NCI-H345 (cell line): Measurements from ENCODE around the gene PAQR8.
A peak's percentile ranks its signal among the peaks of the same experiment; 100 is the strongest.

ENCODE experiments used
- DNase-seq: peaks from one replicate; lab custom pipeline; 2025; lab: John Stamatoyannopoulos, UW

PAQR8 gene

DNA sequence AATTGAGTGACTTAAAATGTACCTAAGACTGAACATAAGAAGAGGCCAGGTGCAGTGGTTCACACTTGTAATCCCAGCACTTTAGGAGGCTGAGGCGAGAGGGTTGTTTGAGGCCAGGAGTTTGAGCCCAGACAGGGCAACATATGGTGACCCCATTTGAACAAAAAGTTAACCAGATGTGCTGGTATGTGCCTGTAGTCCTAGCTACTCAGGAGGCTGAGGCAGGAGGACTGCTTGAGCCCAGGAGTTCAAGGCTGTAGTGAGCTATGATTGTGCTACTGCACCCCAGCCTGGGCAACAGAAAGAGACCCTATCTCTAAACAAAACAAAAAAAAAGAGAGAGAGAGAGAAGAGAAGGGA, 10.1 kb upstream of the PAQR8 start:
- no peak for DNase-seq

DNA sequence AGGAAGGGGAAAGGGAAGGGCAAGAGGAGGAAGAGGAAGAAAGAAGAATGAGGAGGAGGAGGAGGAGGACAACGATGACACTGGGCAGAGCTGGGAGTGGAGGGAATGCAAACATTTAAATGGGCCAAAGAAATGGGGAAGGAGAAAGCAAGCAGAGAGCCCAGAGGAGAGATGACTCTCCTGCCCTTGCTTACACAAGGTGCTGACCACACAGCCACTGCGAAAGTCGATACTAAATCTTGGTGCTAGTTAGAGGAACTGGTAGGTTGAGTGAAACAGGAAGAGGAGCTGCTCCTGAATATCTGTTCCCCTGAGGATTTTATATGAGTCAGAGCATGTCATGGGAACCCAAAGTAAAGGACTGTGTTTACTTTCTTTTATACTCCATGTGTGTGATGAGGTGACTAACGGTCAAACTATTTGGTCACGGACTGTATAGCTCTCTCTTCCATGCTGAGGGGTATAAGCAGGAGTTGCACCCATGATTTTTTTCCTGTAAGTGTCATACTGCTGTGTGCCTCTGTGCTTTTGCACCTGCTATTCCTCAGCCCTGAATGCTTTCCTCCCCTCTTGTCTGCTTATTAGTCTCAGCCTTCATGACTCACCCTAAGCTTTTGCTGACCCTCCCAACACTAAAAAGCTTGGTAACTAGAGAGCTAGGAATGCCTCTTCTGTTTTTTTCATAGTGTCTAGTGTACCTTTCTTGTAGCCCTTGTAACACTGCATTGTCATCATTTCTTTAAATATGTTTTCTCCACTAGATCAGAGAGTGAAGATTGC, 9.5 kb upstream of the PAQR8 start:
- DNase-seq: peak; percentile 79

DNA sequence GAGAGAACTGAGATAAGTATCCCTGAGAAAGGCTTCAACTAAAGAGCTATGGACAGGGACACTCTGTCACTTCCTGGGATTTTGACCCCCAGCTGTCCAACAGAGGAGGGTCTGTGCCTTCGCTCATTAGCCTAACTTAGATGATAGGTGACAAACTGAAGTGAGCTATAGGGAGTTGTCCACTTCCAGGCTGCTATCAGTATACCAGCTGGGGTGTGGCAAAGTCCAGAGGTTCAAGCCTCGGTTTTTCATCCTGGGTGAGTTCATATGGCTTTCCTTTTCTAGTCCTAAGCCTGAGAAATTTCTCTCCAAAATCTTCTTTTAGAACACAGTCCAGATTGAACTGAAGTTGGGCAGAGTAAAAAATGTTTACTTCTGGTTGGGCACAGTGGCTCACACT, 5.9 kb upstream of the PAQR8 start:
- DNase-seq: no peak

DNA sequence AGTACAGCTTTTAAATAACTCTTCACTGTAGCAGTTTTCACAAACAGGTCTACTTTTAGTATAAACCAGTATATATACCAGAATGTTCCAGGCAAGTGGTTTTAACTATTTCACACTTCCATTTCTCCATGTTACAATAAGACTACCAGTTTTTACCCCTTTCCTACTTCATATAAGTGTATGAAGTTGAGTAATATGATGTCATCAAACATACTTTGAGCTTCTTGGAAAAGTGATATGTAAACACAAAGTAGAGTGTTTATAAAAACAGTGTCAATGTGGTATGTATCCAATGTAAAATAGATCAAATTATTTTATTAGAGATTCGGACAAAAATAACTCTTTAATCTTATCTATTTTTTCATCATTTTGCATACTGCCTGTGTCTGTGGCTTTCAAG, 2.5 kb upstream of the PAQR8 start:
- no peak for DNase-seq

DNA sequence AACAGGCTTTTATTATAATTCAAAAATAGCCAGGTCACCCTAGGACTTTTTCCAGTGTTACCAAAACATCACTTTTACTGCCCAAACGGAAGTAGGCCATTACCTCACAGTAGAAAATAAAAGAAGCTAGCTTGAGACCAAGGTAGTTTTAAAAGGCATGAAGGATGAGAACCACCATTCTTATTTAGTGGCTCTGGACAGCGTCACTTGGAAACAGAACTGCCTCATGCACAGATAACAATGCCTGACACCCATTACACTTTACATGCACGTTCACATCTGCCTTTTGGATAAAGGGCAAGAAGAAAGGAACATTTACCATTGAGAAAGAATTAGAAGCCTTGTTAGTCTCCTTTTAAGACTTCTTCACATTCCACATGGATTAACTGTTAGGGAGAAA, 1.9 kb upstream of the PAQR8 start:
- no peak for DNase-seq

DNA sequence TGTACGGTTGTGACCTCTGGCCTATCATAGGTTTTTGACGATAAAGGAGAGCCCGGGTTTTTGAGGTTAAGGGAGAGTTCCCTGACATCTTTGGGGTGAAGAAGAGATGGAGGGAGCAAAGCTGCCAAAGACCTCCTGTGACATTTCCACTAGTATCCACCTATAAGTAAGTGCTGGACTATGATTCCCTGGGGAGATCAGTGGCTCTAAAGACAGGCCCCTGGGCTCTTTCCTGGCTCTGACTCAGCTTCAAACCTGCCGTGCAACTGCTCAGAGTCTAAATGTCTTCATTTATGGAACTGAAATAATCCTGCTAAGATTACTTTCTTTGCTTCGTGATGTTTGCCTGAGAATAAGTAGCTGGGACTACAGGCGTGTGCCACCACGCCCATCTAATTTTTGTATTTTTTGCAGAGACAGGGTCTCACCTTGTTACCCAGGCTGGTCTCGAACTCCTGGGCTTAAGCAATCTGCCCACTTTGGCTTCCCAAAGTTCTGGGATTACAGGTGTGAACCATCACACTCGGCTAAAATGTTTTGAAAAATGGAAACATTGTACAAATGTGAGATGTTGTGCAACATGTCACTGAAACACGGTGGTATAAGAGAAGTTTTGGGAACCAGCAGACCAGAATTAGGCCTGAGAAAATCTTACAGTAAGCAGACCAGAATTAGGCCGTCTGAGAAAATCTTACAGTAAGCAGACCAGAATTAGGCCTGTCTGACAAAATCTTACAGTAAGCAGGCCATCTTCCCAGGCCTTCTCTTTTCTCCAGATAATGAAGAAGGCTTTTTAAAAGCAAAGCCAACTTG, 1.1 kb upstream of the PAQR8 start:
- no peak for DNase-seq

DNA sequence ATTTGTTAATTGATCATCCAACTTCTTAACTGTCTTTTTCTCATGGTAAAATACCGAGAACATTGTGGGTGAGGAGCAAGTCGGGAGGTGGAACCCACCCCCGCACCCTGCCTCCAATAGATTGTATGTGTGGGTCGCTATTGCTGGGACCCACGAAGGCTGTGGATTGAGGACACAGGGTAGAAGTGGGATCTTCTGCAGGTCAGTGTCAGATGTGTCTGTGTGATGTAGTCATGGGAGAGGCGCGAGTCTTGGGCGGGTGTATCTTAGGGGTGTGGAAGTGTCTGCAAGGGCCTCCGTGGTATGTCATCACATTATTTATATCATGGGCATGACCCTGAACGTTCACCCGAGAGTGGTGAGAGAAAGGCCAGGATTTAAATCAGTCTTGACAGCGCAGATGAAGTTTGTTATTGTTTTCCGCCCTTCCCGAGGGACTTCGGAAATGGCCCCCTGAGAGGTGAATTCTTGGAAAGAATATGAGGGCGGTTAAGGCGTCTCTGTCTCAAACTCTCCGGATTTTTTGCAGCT, 472 bp upstream of the PAQR8 start:
- no peak for DNase-seq

DNA sequence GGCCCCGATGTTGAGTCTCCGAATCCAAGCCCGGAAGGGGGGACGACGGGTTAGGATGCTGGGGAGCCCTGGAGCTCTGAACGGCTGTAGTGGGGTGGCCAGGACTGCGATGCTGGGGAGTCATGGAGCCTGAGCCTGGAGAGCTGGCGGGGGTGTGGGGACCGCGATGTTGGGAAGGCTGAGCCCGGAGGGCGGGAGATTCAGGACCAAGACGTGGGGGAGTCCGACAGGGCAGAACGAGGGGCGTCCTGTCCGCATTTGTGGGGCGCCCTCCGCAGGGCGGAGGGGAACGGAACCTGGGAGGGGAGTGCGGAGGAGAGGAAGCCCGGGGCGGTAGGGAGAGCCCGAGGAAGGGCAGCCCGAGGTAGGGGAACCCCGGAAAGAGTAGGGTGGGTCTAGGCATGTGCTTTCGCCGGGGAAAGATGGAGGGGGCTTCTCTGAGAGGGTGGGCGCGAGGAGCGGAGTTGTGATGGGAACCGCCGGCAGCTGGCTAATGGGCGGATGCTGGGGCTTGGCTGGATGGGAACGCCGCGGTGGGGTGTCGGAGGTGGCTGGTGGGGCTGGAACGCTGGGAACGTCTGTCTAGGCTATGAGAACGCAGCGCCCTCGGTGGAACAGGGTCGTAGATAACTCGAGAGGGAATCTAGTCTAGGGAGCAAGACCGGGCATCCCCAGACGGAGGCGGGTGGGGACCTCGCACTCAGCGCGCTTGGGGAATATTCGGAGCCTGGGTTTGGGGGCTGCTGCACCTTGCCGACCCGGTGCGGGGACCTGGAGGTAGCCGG, 684 bp downstream of the PAQR8 start:
- peak; percentile 24 for DNase-seq

DNA sequence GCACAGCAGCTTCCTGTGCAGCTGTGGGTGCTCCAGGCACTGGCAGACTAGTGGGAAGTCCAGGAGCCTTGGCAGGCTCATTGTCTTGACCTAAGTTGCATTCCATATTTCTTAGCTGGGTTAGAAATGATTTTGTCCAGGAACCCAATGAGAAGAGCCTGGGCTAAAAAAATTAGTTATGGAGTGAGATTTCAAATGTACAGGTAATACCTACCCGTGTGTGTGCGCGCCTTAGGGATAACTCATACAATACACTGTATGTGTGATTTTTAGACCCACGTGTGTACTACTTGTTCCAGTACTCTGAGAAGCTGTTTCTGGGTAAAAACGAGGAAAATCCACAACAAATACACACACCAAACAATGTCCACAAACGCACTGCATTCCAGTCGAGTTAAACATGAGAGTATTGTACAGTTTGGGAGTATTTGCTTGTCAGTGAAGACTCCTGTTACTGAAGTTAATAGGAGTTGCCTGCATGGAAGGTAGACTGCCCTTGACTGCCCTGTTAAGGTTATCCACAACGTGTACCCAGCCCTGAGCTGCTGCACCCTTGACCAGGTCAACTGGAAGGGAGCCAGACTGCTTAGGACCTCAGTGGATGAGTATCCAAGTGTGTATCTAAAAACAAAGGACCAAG, 1.4 kb downstream of the PAQR8 start:
- DNase-seq: no peak

DNA sequence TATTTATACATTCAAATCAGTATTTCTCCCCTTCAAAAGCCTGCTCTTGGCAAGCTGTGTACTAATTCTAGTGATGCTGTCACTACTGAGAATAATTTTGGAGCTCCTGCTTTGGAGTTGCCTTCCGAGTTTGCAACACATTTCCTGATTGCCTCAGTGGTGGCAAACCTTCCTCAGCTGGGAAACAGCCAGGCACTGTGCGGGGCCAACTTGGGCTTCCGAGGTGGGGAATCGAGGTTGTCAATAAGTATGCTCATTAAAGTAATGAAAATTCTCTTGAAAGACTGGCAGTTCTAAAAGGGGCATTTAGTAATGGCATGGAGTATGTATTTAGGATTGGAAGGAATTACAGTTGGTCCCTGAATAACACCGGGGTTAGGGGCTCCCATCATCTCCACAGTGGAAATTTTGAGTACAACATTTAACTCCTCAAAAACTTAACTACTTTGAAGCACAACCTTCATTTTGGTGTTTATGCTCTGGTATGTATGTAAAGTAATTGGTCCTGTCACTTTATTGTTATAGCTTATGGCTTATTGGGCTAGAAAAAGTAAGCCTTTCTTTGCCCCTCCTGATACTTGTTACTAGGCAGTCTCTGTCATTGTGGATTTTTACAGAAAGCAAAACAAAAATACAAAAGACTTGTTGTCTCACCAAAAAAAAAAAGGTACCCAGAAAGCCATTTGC, 2.7 kb downstream of the PAQR8 start:
- DNase-seq: no peak

DNA sequence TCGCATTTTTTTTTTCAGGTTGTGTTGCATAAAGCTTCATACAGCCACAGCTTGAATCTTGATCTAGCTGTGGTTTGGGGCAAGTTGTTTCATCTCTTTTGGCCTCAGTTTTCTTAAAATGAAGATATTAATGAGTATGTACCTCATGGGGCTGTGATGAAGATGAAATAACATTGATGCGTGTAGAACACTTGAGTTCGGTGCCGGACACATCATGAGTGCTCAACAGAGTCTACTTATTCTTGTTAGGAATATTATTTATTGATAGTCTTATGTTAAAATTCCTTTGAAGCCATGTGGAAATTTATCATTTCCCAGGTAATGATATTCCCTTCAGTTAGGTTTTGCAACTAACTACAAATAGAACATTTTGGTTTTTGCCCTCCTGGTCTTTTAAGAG, 3.4 kb downstream of the PAQR8 start:
- DNase-seq: no peak

DNA sequence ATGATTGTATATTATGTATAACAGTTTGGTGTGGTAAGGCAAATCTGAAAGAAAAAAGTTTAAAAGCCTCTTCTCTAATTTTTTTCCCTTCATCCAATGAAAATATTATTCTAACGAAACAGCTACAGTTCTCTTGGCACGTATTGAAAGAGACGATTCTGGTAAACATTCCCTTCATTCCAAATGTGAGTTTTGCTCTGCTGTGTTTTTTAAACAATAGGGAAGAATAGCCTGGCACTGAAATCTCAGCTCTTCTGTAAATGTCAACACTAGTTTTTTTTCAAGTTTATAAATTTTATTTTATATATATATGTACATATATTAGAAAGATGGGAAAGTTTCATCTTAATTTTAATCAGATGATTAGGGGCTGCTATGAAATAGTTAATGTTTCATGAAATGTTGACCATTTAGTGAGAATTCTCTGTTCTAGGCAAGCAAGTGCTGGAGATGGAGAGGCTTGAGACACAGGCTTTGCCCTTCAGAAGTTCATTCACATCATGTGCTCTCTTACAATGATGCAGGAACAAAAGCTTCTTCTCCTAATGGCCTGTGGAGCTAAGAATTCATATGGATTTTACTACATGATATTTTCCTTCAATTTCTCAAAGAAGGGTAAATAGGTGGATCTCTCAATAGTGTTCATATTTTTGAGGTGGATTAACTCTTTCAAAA, 4.1 kb downstream of the PAQR8 start:
- no peak for DNase-seq

DNA sequence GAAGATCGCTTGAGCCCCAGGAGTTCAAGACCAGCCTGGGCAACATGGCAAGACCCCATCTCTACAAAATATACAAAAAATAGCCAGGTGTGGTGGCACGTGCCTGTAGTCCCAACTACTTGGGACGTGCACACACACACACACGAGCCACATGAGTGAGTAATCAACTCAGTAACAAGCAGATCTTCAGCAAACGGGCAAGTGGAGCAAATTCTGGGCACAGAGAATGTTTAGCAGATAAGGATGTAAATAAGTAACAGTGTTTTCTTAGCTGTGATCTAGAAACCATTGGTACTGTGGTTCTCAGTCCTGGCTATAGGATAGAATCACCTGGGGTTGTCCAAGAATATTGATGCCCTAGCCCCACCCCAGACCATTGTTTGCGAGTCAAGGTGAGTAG, 6.1 kb downstream of the PAQR8 start:
- DNase-seq: no peak

DNA sequence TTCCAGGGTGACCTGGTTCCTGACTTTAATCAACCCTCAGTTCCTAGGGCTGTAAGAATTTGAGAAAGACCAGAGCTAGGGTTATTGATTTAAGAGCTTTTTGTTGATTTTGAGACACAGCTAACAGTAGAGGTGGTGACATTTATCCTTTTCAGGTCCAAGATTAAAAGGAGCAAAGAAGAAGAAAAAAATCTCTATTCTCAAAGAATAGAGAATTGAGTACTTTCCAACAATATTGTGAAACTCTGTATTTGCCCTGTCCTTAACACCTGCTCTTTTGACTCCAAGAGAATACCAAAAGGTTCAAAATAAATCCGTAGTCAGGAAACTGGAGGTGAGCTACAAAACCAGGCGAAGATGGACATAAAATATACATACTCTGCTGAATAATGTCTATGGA, 7.3 kb downstream of the PAQR8 start:
- DNase-seq: no peak

DNA sequence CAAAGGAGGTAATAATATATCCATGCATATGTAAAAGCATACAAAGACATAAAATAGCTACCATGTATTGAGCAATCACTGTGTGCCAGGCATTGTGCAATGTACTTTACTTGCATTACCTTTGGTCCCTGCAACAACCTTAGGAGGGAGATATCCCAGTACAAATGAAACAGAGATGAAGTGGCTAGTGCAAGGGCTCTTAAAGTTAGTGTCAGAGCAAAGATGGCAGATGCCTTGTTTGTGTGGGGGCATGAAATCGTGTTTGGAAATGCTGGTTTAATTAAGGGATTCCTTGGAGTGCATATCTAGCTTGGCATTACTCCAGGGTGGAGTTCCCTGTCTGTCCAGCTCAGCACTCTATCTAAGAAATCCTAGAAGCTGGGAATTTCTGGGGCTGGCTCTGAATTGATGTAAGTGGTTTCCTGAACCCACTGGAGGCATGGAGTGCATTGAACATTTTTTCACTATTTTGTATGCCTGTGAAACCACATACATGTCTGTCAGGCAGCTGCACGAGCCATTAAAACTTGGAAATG, 9.8 kb downstream of the PAQR8 start:
- DNase-seq: no peak

DNA sequence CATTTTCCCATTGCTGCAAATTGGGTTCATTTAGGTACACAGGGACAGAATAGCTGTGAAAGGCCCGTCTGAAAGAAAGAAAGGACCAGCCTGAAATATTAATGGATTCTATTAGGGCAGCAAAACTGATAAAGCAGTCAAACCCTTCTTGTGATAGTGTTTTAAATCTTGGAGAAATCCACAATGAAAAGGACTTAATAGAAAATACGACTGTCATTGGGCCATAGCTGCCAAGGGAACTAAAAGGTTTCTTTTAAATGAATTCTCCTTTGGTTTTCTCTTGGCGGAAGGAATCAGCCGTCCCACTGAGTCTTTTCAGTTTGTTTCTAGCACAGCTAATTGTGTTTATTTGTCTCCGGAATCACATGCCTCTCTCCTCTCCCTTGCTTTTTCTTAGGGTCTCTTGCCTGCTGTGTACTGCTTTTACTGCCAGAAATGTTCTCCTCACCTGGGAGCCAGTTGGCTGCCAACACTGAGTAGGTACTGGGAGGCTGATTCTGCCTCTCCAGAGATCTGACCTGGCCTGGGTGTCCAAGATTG, 11.3 kb downstream of the PAQR8 start:
- DNase-seq: no peak

DNA sequence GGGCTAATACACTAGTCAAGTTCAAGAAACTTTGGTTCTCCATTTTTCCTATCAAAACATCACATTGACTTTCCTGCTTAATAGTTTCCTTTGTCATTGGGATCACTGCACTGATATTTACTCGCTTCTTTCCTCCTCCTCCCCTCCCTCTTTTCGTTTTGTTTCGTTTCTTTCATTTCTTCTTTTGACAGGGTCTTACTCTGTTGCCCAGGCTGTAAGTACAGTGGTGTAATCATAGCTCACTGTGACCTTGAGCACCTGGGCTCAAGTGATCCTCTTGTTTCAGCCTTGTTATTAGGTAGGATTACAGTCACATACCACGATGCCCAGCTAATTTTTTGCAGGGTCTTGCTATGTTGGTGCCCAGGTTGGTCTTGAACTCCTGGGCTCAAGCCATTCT, 12.3 kb downstream of the PAQR8 start:
- no peak for DNase-seq

DNA sequence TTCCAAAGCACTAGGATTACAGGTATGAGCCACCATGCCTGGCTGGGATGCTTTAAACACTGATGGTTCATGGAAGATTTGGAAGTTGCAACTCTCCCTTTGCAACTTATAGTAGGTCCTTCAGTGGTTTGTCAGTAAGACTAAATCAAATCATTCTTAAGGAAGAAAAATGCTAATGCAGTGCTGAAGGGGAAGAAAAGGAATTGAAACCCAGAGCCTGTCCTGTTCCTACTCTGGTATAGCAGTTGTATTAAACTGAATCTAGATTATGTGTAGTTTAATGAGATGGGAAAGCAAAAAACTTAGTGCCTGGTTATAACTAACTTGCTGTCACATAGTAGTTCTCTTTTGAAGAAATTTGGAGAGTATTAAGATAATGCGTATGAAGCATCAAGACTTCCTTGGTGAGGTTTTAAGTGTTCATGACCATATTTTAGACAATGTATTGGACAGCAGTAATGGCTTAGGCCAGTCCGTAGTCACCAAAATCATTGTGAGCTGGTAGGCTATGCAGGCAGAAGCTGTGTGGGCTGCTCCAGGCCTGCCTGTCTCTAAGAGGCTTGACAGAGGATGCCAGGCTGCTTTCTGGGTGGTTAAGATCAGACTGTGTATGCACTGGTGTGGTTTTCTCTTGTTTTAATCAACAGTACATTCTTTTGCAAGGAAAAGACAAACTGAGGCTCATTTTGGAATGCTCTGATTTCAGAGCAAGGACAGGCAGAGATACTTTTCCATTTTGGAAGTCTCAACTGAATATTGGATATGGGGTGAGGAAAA, 14.0 kb downstream of the PAQR8 start:
- DNase-seq: no peak

DNA sequence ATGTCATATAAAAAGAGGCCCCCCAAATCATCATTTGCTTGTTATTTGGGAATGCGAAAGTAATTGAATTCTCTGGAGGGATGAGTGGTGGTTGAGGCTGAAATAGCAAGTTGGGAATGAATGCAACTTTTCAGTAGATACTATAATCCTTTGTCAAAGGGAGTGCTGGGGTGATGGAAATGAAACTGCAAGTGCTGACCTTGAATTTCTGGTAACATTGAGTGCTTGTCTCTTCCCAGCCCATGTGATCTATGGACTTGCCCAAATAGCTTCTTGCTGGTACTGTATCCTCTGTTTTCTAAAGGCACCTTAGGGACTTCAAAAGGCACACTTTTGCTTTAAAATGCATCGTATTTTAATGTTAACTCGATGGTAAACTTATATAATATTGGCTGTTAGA, 14.8 kb downstream of the PAQR8 start:
- DNase-seq: no peak
